ENCODE results near the gene CPLX1.
A peak's percentile ranks its signal among the peaks of the same experiment; 100 is the strongest.

Gene CPLX1

DNA sequence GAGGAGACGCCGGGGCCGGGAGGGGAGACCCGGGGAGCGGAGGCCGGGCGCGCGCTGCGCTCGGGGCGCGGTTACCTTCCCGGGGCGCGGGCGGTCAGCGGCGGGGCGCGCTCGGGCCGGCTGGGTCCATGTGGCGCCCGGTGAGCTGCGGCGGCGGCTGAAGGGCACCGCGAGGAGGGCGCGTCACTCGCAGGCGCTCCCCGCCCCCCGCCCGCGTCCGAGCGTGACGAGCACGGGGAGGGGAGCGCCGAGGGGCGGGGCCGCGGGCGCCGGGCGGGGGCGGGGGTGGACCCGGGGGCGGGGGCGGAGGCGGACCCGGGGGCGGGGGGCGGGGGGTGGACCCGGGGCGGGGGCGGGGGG lies at the start of gene CPLX1:
TSS of gene CPLX1 (minus strand) at position 159 of the 360 bp plus-strand sequence. CDS start 1,607 bp downstream, outside the sequence.
- H3K36me3 ChIP-seq (ENCODE audit: insufficient read depth, low read length): no peaks in the 10 kb centered on the region
- H3K4me1 ChIP-seq (ENCODE audit: insufficient read depth, low read length): no peaks in the 10 kb centered on the region; the same call in 1 of the 2 replicates
- H3K9me3 ChIP-seq (ENCODE audit: control insufficient read depth, insufficient read depth, low read length): no peaks in the 10 kb centered on the region
- peak within 1 kb of the TSS; percentile 45; the same call in 1 of the 2 replicates for H3K9ac ChIP-seq (ENCODE audit: low read depth, low read length)

DNA sequence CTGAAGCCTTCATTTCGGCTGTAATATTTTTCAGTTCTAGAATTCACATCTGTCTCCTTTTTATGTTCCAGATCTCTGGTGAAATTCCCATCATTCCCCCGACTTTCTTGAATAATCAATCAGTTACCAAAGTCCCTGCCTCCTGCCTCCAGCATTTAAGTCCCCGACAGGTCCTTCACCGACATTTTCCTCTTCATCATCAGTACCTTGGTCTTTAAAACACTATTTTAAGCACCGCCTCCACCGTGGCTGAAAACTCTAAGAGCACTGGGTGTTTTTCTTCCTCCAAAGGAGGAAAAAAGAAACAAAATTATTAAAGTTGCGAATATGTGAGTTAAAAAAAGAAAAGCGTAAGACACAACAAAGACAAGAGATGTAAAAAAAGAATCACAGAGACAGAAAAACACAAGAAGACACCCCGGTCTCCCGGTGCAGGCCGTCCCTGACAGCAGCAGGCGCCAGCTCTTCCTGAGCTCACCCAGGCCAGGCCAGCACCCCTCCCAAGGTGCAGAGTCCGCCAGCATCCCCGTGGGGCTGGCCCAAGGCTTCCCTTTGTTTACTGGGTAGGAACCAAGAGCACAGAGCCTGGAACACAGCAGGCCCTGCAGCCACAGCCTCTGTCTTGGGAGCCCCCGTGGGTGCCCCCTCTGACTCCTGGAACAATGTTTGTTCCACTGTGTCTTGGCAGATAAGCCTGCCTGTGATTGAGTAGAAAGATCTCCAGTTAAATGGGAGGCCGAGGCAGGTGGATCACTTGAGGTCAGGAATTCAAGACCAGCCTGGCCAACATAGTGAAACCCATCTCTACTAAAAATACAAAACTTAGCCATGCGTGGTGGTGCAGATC lies 49.3 kb upstream of the CPLX1 start:
- no peak overlapping the region for H3K9ac ChIP-seq (ENCODE audit: low read depth, low read length)
- no peaks in the 10 kb centered on the region for H3K4me1 ChIP-seq (ENCODE audit: insufficient read depth, low read length)
- H3K9me3 ChIP-seq (ENCODE audit: control insufficient read depth, insufficient read depth, low read length): no peaks in the 10 kb centered on the region
- H3K36me3 ChIP-seq (ENCODE audit: insufficient read depth, low read length): peaks cover 9% of the 10 kb centered on the region; the same call in 1 of the 2 replicates

DNA sequence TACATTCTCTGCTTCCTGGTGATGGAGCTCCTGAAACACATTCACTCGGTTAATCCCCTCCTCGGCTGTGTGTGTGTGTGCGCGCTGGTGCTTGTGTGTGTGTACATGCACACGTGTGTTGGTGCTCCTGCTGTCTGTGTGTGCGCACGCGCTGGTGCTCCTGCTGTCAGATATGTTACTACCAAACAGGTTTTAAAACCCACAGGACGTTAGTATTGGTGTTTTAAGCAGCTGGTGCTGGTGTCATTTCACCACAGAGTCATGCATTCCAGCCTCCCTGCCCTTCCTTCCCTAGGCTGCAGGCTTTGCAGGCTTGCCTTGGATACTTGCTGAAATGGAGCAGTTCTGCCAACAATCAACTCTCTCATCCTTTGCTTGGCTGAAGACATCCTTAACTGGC lies 48.1 kb upstream of the CPLX1 start:
- Histone ChIP-seq H3K9ac (ENCODE audit: low read depth, low read length) (no peak overlapping the region), H3K36me3 (ENCODE audit: insufficient read depth, low read length) (peaks cover 9% of the 10 kb centered on the region; the same call in 1 of the 2 replicates), H3K4me1 (ENCODE audit: insufficient read depth, low read length) (no peaks in the 10 kb centered on the region)

DNA sequence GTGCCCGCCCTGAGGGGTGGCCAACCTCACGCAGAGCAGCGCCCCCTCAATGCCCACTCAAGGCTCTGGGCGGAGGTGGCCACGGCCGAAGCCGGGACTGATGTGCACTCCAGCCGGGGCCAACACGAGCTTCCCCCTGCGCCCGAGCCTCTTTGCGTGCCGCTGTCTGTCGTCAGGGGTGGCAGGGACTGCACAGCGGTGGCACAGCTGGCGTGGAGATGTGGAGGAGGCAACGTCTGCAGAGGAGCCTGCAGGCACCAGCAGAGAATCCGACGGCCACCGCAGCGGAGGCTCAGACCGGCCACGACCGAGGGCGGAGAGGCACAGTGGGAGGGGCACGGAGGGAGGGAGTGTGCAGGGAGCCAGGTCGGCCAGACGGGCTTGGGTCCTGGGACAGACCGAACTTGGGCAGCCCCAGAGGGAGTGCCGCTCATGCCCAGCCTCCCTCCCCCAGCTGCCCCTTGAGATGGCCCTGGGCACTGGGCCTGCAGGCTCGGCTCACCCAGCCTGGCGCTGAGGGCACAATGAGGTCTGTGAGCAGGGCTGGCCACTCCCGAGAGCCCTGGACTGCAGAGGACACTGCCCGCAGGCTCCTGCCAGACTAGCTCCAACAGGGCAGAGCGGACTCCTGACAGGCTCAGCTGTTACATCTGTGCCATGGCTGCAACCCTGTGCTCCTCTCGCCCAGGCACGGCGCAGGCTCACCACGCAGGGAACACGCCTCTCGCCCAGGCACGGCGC lies 46.5 kb upstream of the CPLX1 start:
- H3K36me3 ChIP-seq (ENCODE audit: insufficient read depth, low read length): peaks cover 9% of the 10 kb centered on the region; the same call in 1 of the 2 replicates

More for the DNA sequence above, 48.1 kb upstream of the CPLX1 start:
- no peaks in the 10 kb centered on the region for H3K9me3 ChIP-seq (ENCODE audit: control insufficient read depth, insufficient read depth, low read length)

DNA sequence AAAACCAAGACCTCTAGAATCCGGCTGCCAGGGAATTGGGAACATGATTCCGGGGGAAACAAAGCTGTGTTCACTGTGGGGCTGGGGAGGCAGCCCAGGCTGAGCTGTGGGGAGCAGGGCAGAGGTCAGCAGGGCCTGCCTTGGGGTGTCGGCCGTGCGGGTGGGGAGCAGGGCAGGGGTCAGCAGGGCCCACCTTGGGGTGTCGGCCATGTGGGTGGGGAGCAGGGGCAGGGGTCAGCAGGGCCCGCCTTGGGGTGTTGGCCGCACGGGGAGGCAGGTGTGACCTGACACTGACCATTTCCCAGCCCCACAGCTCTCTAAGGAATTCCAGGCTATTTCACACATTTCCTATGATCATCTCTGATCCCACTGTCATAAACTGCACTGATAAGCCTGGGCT lies 45.6 kb upstream of the CPLX1 start:
- H3K4me1 ChIP-seq (ENCODE audit: insufficient read depth, low read length): peaks cover 3% of the 10 kb centered on the region; the same call in 1 of the 2 replicates
- H3K9ac ChIP-seq (ENCODE audit: low read depth, low read length): no peak overlapping the region
- H3K36me3 ChIP-seq (ENCODE audit: insufficient read depth, low read length): peaks cover 9% of the 10 kb centered on the region; the same call in 1 of the 2 replicates
- H3K9me3 ChIP-seq (ENCODE audit: control insufficient read depth, insufficient read depth, low read length): no peaks in the 10 kb centered on the region

More for the DNA sequence above, 46.5 kb upstream of the CPLX1 start:
- no peak overlapping the region for H3K9ac ChIP-seq (ENCODE audit: low read depth, low read length)
- no peaks in the 10 kb centered on the region for H3K4me1 ChIP-seq (ENCODE audit: insufficient read depth, low read length)
- no peaks in the 10 kb centered on the region for H3K9me3 ChIP-seq (ENCODE audit: control insufficient read depth, insufficient read depth, low read length)

DNA sequence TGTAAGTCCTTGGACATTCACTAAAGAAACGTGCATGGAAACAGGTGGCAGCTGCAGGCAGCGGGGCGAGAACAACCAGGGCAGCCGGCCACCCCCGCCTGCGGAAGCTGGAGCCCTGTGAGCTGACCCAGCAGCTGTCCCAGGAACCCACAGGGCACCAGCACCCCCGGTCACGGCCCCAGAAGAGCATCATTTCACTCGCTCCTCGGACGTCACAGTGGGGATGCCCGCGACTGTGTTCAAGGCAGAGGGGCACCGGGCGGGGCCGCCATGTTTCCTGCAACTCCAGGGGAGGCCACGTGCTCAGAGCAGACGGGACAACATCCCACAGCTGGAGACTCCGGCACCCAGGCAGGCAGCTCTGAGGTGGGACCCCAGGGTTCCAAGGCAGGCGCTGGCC lies 45.0 kb upstream of the CPLX1 start:
- 0 out of 2 replicates have a peak, but pooled peaks cover 5% of the 10 kb centered on the region for H3K36me3 ChIP-seq (ENCODE audit: insufficient read depth, low read length)
- H3K9ac ChIP-seq (ENCODE audit: low read depth, low read length): no peak overlapping the region
- peaks cover 3% of the 10 kb centered on the region; the same call in 1 of the 2 replicates for H3K4me1 ChIP-seq (ENCODE audit: insufficient read depth, low read length)

DNA sequence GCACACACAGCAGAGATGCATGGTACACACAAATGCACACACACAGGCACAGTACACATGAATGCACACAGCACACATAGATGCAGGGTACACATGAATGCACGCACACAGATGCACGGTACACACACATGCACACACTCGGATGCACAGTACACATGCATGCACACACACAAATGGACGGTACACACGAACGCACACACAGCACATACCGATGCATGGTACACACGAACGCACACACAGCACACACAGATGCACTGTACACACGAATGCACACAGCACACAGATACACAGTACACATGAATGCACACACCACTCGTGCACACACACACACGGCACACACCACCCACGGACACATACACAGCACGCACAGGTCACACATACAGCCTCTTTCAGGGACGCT lies 43.8 kb upstream of the CPLX1 start:
- Histone ChIP-seq H3K36me3 (ENCODE audit: insufficient read depth, low read length) (0 out of 2 replicates have a peak, but pooled peaks cover under 1% of the 10 kb centered on the region), H3K4me1 (ENCODE audit: insufficient read depth, low read length) (peaks cover 3% of the 10 kb centered on the region; the same call in 1 of the 2 replicates)

More for the DNA sequence above, 45.0 kb upstream of the CPLX1 start:
- no peaks in the 10 kb centered on the region for H3K9me3 ChIP-seq (ENCODE audit: control insufficient read depth, insufficient read depth, low read length)

DNA sequence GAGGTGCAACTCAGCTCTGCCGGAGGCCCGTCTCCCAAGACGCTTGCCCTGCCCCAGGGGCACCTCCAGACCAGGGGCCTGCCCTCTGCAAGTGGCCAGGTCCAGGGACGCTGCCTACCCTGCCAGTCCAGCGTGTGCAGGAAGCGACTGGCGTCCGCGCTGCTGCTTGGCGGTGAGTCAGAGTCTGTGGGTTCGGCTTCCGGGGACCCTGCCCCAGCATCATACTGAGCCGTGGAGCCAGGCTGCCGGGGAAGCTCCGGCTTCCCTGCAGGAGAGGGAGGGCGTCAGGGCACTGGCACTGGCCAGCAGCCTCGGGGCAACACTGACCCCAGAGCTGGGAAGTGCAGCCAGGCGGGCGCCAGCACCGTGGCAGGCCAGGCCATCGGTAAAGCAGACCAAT lies 42.5 kb upstream of the CPLX1 start:
- Histone ChIP-seq H3K9me3 (ENCODE audit: control insufficient read depth, insufficient read depth, low read length) (no peaks in the 10 kb centered on the region), H3K36me3 (ENCODE audit: insufficient read depth, low read length) (peaks cover 7% of the 10 kb centered on the region), H3K9ac (ENCODE audit: low read depth, low read length) (no peak overlapping the region), H3K4me1 (ENCODE audit: insufficient read depth, low read length) (peaks cover 3% of the 10 kb centered on the region; the same call in 1 of the 2 replicates)

More for the DNA sequence above, 43.8 kb upstream of the CPLX1 start:
- Histone ChIP-seq H3K9ac (ENCODE audit: low read depth, low read length) (no peak overlapping the region), H3K9me3 (ENCODE audit: control insufficient read depth, insufficient read depth, low read length) (no peaks in the 10 kb centered on the region)

DNA sequence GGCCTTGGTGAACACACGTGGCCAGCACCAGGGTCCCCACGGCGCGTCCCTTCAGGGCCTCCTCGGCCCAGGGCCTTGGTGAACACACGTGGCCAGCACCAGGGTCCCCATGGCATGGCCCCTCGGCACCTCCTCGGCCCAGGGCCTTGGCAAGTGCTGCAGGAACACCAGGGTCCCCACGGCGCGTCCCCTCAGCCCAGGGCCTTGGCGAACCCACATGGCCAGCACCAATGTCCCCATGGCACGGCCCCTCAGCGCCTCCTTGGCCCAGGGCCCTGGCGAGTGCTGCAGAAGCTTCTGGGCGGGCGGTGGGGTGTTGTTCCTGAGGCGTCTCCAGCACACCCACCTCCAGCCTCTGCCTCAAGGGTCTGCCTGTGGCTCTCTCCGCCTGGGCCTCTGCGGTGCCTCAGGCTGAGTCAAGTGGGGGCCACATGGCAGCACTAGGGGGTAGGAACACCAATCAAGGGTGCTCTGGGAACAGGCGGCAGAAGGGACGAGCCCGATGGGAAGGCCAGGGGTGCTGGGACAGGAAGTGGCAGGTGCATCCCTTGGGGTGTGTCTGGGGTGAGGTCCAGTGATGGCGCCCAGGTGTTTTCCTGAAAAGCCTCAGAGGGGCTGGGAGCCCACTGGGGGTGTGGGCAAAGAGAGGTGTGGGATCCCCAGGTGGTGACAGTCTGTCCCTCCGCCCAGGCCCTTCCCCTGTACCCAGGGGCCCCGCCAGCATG lies 41.8 kb upstream of the CPLX1 start:
- Histone ChIP-seq H3K9ac (ENCODE audit: low read depth, low read length) (no peak overlapping the region), H3K9me3 (ENCODE audit: control insufficient read depth, insufficient read depth, low read length) (no peaks in the 10 kb centered on the region), H3K4me1 (ENCODE audit: insufficient read depth, low read length) (peaks cover 3% of the 10 kb centered on the region; the same call in 1 of the 2 replicates), H3K36me3 (ENCODE audit: insufficient read depth, low read length) (peaks cover 7% of the 10 kb centered on the region)

DNA sequence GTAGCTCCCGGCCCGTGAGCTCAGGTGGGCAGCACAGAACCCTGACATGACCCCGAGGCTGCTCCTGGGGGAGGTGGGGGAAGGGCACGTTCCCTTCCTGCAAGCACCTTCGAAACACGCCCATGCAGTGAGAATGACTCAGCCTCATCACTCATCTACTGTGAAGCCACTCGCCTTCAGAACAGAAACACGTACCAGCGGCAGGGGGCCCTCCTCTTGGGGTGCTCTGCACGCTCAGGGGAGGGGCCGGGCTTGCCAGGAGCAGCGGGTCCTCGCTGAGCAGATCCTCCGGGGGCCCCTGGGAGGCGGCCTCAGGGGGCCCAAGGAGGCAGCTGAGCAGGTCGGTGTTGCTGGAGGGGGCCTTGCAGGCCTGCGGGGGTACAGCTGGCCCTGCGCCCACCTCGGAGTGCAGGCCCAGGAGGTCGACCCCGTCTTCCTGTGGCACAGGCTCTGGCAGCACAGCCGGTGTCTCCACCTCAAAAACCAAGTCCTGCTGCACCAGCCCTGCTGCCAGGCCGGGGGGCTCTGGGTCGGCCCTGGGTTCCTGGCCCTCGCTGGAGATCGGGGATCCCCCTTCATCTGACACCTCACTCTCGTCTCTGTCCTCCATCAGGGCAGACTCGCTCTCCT lies 40.9 kb upstream of the CPLX1 start:
- Histone ChIP-seq H3K9me3 (ENCODE audit: control insufficient read depth, insufficient read depth, low read length) (no peaks in the 10 kb centered on the region), H3K9ac (ENCODE audit: low read depth, low read length) (no peak overlapping the region), H3K36me3 (ENCODE audit: insufficient read depth, low read length) (peaks cover 7% of the 10 kb centered on the region), H3K4me1 (ENCODE audit: insufficient read depth, low read length) (peaks cover 3% of the 10 kb centered on the region; the same call in 1 of the 2 replicates)

DNA sequence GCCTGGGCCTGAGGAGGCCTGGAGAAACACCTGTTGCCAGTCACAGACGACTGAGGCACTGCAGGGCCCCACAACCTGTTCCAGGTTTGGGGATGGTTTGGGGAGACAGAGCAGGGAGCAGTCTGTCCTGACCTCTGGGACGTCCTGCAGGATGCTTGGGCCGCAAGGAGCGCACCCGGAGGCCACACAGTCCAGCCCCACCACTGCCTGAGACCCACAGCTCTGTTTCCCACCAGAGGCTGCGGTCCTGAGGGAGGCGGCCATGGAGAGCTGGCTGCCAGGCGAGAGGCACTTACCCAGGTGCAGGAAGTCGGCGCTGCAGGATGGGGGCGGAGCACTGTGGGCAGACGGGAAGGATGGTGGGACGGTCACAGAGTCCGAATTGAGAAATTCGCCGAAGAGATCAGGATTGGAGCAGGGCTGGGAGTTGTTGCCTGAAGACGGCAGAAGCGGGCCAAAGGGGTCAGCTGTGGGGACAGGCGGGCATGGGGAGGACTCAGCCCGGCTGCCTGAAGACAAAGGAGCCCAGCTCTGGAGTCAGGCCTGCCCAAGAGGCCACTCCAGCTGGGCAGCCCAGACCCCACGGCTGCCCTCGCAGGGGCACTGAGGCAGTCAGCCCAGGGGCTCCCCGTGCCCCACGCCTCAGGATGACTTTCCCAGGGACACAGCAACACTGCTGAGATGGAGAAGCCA lies 40.3 kb upstream of the CPLX1 start:
- no peaks in the 10 kb centered on the region for H3K9me3 ChIP-seq (ENCODE audit: control insufficient read depth, insufficient read depth, low read length)
- H3K9ac ChIP-seq (ENCODE audit: low read depth, low read length): no peak overlapping the region
- H3K36me3 ChIP-seq (ENCODE audit: insufficient read depth, low read length): peaks cover 7% of the 10 kb centered on the region
- peaks cover 3% of the 10 kb centered on the region; the same call in 1 of the 2 replicates for H3K4me1 ChIP-seq (ENCODE audit: insufficient read depth, low read length)

DNA sequence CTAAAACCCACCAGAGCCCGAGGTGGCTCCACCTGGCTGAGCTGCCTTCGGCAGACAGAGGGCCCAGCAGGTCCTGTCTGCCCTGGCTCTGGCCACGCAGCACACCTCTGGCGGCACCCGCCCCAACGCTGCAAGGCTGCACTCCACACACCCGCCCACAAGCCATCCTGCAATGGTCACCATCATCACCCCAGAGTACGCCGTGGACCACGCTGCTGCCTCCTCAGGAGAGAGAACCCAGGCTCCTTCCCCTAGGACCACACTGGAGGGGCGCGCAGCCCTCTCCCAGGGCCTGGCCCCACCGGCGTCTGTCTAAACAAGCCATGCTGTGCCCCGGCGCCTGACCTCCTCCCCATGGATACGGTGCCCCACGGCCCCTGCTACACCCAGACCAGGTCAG lies 39.6 kb upstream of the CPLX1 start:
- H3K9me3 ChIP-seq (ENCODE audit: control insufficient read depth, insufficient read depth, low read length): no peaks in the 10 kb centered on the region
- peaks cover 7% of the 10 kb centered on the region for H3K36me3 ChIP-seq (ENCODE audit: insufficient read depth, low read length)
- H3K9ac ChIP-seq (ENCODE audit: low read depth, low read length): no peak overlapping the region
- H3K4me1 ChIP-seq (ENCODE audit: insufficient read depth, low read length): peaks cover 3% of the 10 kb centered on the region; the same call in 1 of the 2 replicates

DNA sequence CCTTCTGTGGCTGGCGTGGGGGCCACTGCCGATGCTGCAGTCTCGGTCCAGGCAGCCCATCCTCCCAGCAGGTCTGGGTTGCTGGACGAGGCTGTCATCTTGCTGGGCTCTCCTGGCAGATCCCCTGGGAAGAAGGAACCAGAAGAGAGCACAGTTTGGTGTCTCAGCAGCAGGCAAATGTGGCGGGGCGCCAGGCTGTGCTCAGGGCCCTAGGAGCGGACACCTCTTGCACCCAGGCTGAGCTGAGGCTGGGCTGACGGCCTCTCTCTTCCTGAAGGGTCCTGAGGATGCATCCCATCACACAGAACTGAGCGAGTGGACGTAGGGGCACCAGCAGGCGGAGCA lies 39.2 kb upstream of the CPLX1 start:
- Histone ChIP-seq H3K4me1 (ENCODE audit: insufficient read depth, low read length) (peaks cover 3% of the 10 kb centered on the region; the same call in 1 of the 2 replicates), H3K9me3 (ENCODE audit: control insufficient read depth, insufficient read depth, low read length) (no peaks in the 10 kb centered on the region), H3K9ac (ENCODE audit: low read depth, low read length) (no peak overlapping the region), H3K36me3 (ENCODE audit: insufficient read depth, low read length) (peaks cover 7% of the 10 kb centered on the region)

Measured in ES-I3 (cell line).